Vagina (tissue), 2 donors: ENCODE data around the gene CASP6. TPM values are rescaled to one million over a fixed set of nuclear protein-coding genes. Genes with fewer than 3 reads are reported as not detected.

Experiments used
- DNase-seq, 2 donors: peaks; one replicate each; pipeline ENCODE4 v3.0.0-alpha.2; 2017; ENCODE audit errors: extremely low spot score in 2 of 2
- H3K27ac ChIP-seq: fragments of 200-600 bp; sonication (generic); one replicate; pipeline ENCODE4 v1.5.1; 2019
- H3K27me3 ChIP-seq: fragments of 200-600 bp; sonication (generic); one replicate; pipeline ENCODE4 v1.5.1; 2019
- H3K36me3 ChIP-seq, 2 donors: fragments of 200-600 bp; sonication (generic); one replicate each; pipeline ENCODE4 v1.5.1; 2017 to 2019
- H3K4me1 ChIP-seq: fragments of 200-600 bp; sonication (generic); one replicate; pipeline ENCODE4 v1.5.1; 2019
- H3K4me3 ChIP-seq, 2 donors: fragments of 200-600 bp; sonication (generic); 1 replicate in 1 of 2; 2 replicates in 1 of 2; pipeline ENCODE4 v1.5.1; 2016 to 2019
- H3K9me3 ChIP-seq: fragments of 200-600 bp; sonication (generic); one replicate; pipeline ENCODE4 v1.5.1; 2019
- CTCF ChIP-seq, 3 experiments: fragments of 450-650 bp in 2 of 3; fragments of 200-600 bp in 1 of 3; sonication (generic) in 1 of 3; IDR thresholded peaks; one replicate each; pipeline ENCODE4 v1.5.1; 2017 to 2019; ENCODE audit warnings: antibody characterized with exemption in 3 of 3, mild to moderate bottlenecking in 2 of 3, moderate library complexity in 2 of 3
- POLR2A ChIP-seq, 2 donors: fragments of 450-650 bp; IDR thresholded peaks; one replicate each; pipeline ENCODE4 v1.6.1; 2017; ENCODE audit warnings: antibody characterized with exemption in 2 of 2, mild to moderate bottlenecking in 2 of 2, moderate library complexity in 2 of 2
- POLR2AphosphoS5 ChIP-seq, 2 donors: sonication (generic); formaldehyde crosslinking; IDR thresholded peaks; one replicate each; pipeline ENCODE4 v1.9.0; 2017; ENCODE audit warnings: antibody characterized with exemption in 2 of 2, mild to moderate bottlenecking in 2 of 2, low read depth in 1 of 2; ENCODE audit not compliant: insufficient read depth in 1 of 2
- intact Hi-C: fragments of 100-400 bp; cut with DNase I; formaldehyde crosslinking; loops from one replicate; pipeline ENCODE4 v1.15.1; 2023
- total RNA-seq: library from RNA; depleted of rRNA; stranded (reverse); fragments of >200 nt; gene quantifications from one replicate; pipeline ENCODE4 v1.2.3, GENCODE V29; 2016

Gene CASP6
- 7.9 TPM for total RNA-seq

- Histone ChIP-seq H3K9me3 (no peaks in the 10 kb centered on the region), H3K4me1 (peaks cover 23% of the 10 kb centered on the region), H3K4me3 (peak within 1 kb of the TSS; percentile 62 to 67), H3K27me3 (no peaks in the 10 kb centered on the region), H3K27ac (peak within 1 kb of the TSS; percentile 77), H3K36me3 (no peaks in the 10 kb centered on the region)
- intact Hi-C loops = no loop called here
- TF ChIP-seq CTCF (IDR thresholded peaks at IDR 0.05) (peak; percentile 25 to 42 (median 37)), POLR2AphosphoS5 (IDR thresholded peaks at IDR 0.05; ENCODE audit: insufficient read depth in 1 of 2, low read depth in 1 of 2) (peak in 1 of 2 donors; percentile 85), POLR2A (IDR thresholded peaks at IDR 0.05) (no peak)
- DNase-seq = peak in 1 of 2 donors; percentile 90
Measured at GRCh38 chr4:109702950-109703663, at the start of gene CASP6. CASP6 (minus strand) TSS chr4:109703445; CDS start chr4:109703395, 50 bp downstream.

- Histone ChIP-seq H3K36me3 (no peaks in the 10 kb centered on the region), H3K9me3 (no peaks in the 10 kb centered on the region), H3K4me3 (no peak overlapping the region), H3K4me1 (no peaks in the 10 kb centered on the region), H3K27ac (no peak overlapping the region), H3K27me3 (no peaks in the 10 kb centered on the region)
- intact Hi-C loops = no loop called here
- no peak for DNase-seq
- no peak for TF ChIP-seq POLR2A (IDR thresholded peaks at IDR 0.05)
- TF ChIP-seq CTCF (IDR thresholded peaks at IDR 0.05) = no peak
- no peak for TF ChIP-seq POLR2AphosphoS5 (IDR thresholded peaks at IDR 0.05; ENCODE audit: insufficient read depth in 1 of 2, low read depth in 1 of 2)
Measured at GRCh38 chr4:109752525-109752924, 49.3 kb upstream of the CASP6 start.

GRCh38 chr4:109751852-109752251 lies 48.6 kb upstream of the CASP6 start:
- Histone ChIP-seq H3K9me3 (no peaks in the 10 kb centered on the region), H3K27me3 (no peaks in the 10 kb centered on the region), H3K36me3 (no peaks in the 10 kb centered on the region), H3K4me1 (no peaks in the 10 kb centered on the region), H3K4me3 (no peak overlapping the region), H3K27ac (no peak overlapping the region)
- no peak for DNase-seq
- no peak for TF ChIP-seq POLR2AphosphoS5 (IDR thresholded peaks at IDR 0.05; ENCODE audit: insufficient read depth in 1 of 2, low read depth in 1 of 2)
- no peak for TF ChIP-seq CTCF (IDR thresholded peaks at IDR 0.05)
- no peak for TF ChIP-seq POLR2A (IDR thresholded peaks at IDR 0.05)
- intact Hi-C loops = no loop called here

GRCh38 chr4:109750652-109751244 lies 47.5 kb upstream of the CASP6 start:
- DNase-seq = no peak
- Histone ChIP-seq H3K27ac (no peak overlapping the region), H3K36me3 (no peaks in the 10 kb centered on the region), H3K4me3 (no peak overlapping the region), H3K4me1 (no peaks in the 10 kb centered on the region), H3K27me3 (no peaks in the 10 kb centered on the region), H3K9me3 (no peaks in the 10 kb centered on the region)
- intact Hi-C loops = no loop called here
- no peak for TF ChIP-seq POLR2AphosphoS5 (IDR thresholded peaks at IDR 0.05; ENCODE audit: insufficient read depth in 1 of 2, low read depth in 1 of 2)
- no peak for TF ChIP-seq POLR2A (IDR thresholded peaks at IDR 0.05)
- no peak for TF ChIP-seq CTCF (IDR thresholded peaks at IDR 0.05)
